Loucy (cell line): ENCODE measurements around the gene ZKSCAN4.

Experiments
- EZH2phosphoT487 ChIP-seq: fragments of 200-600 bp; IDR thresholded peaks from 2 replicates; pipeline ENCODE4 v1.6.1; 2018; ENCODE audit warnings: antibody characterized with exemption, mild to moderate bottlenecking, moderate library complexity, borderline replicate concordance
- TF ChIP-seq, protein P1 (sequence below): fragments of 200-600 bp; sonication (generic); conservative IDR thresholded peaks from 2 replicates; pipeline ENCODE4 v1.5.1; 2014; ENCODE audit warnings: mild to moderate bottlenecking, antibody characterized with exemption, low read length

DNA sequence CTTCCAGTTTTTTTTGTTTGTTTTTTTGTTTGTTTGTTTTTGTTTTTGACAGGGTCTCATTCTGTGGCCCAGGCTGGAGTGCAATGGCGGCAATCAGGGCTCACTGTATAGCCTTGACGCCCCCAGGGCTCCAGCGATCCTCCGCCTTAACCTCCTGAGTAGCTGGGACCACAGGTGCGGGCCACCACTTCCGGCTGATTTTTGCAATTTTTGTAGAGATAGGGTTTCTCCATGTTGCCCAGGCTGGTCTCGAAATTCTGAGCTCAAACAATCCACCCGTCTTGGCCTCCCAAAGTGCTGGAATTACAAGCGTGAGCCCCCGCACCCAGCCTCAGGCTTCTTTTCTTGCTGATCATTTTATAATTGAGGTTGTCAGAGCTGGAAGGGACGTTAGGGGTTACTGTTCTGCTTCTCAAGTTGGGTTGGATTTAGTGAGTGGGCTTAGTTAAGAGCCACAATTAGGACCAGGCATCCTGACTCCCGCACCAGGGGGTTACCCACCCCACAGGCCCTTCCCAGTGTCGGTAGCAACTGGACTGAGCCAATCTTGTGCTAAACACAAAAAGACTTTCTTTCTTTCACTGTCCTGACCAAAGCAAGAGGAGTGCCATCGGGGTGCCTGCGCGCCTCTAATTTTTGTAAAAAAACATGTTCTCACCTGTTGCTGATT lies 40.1 kb downstream of the ZKSCAN4 start:
- TF ChIP-seq, protein P1, sequence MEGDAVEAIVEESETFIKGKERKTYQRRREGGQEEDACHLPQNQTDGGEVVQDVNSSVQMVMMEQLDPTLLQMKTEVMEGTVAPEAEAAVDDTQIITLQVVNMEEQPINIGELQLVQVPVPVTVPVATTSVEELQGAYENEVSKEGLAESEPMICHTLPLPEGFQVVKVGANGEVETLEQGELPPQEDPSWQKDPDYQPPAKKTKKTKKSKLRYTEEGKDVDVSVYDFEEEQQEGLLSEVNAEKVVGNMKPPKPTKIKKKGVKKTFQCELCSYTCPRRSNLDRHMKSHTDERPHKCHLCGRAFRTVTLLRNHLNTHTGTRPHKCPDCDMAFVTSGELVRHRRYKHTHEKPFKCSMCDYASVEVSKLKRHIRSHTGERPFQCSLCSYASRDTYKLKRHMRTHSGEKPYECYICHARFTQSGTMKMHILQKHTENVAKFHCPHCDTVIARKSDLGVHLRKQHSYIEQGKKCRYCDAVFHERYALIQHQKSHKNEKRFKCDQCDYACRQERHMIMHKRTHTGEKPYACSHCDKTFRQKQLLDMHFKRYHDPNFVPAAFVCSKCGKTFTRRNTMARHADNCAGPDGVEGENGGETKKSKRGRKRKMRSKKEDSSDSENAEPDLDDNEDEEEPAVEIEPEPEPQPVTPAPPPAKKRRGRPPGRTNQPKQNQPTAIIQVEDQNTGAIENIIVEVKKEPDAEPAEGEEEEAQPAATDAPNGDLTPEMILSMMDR, result no peak
- no peak for TF ChIP-seq EZH2phosphoT487
